HCT116 (cell line): ENCODE results near the gene ASPG. TPM values are rescaled to one million over a fixed set of nuclear protein-coding genes. Genes with fewer than 3 reads are reported as not detected.

Experiments used
- ATAC-seq: fragments of 200-7000 bp; cut with Tn5 transposase; 2 replicates; pipeline ENCODE4 v1.9.1; 2020; ENCODE audit warnings: mild to moderate bottlenecking, moderate library complexity
- BruUV-seq: library from RNA; stranded (reverse); fragments of 400-500 nt; replicated peaks from 2 replicates; lab custom pipeline; 2021; lab: Mats Ljungman, UMichigan
- CTCF ChIA-PET: fragments of 300-600 bp; sonication (Branson Sonifier 250); formaldehyde crosslinking; loops from one replicate; lab custom pipeline; 2021; ENCODE audit warnings: antibody characterized with exemption; lab: Charles Lee
- POLR2A ChIA-PET: fragments of 300-600, 350-600 bp; sonication (Branson Sonifier 250); formaldehyde crosslinking; loops from one replicate; lab custom pipeline; 2021; ENCODE audit warnings: antibody characterized with exemption; lab: Charles Lee
- RAD21 ChIA-PET, 2 experiments: fragments of 300-600 bp; sonication (Branson Sonifier 250); formaldehyde crosslinking; loops; one replicate each; lab custom pipeline; 2023; ENCODE audit warnings: low total read pairs in 2 of 2; ENCODE audit not compliant: uncharacterized antibody in 2 of 2, unreplicated experiment in 2 of 2, low non-redundant PET in 1 of 2; lab: Charles Lee
- DNase-seq: peaks from one replicate; pipeline ENCODE4 v3.0.0-alpha.2; 2010; ENCODE audit warnings: low read depth, low spot score
- H2AFZ ChIP-seq: fragments of 200-600 bp; shearing (Covaris generic), sonication (generic); 2 replicates; pipeline ENCODE4 v1.6.1; 2017; ENCODE audit warnings: low read depth, mixed run types, mixed read lengths, antibody characterized with exemption, low read length; ENCODE audit not compliant: poor library complexity, severe bottlenecking
- H3K27ac ChIP-seq: 2 replicates; pipeline ENCODE4 v1.5.1; 2012; ENCODE audit warnings: low read depth, low read length
- H3K27me3 ChIP-seq: fragments of 200-600 bp; sonication (generic); 2 replicates; pipeline ENCODE4 v1.6.1; 2016; ENCODE audit warnings: mixed run types, low read length, mixed read lengths; ENCODE audit not compliant: insufficient read depth
- H3K36me3 ChIP-seq, 2 experiments: fragments of 200-500 bp in 1 of 2; fragments of 200-600 bp in 1 of 2; sonication (Bioruptor generic) in 1 of 2; sonication (generic) in 1 of 2; 2 replicates each; pipeline versions ENCODE4 v1.5.1 to v1.6.1; 2014 to 2016; ENCODE audit warnings: low read length in 2 of 2, inconsistent platforms in 1 of 2, mixed read lengths in 1 of 2, mixed run types in 1 of 2; ENCODE audit not compliant: insufficient read depth in 2 of 2, control insufficient read depth in 1 of 2
- H3K4me1 ChIP-seq, 2 experiments: fragments of 200-600 bp in 1 of 2; sonication (generic) in 1 of 2; 2 replicates each; pipeline versions ENCODE4 v1.5.1 to v1.6.1; 2012 to 2017; ENCODE audit warnings: low read length in 2 of 2, inconsistent platforms in 1 of 2, mild to moderate bottlenecking in 1 of 2, mixed read lengths in 1 of 2, mixed run types in 1 of 2, moderate library complexity in 1 of 2; ENCODE audit not compliant: insufficient read depth in 2 of 2, control insufficient read depth in 1 of 2
- H3K4me2 ChIP-seq: fragments of 200-600 bp; sonication (generic); 2 replicates; pipeline ENCODE4 v1.6.1; 2017; ENCODE audit warnings: mixed run types, low read length, mixed read lengths
- H3K4me3 ChIP-seq, 2 experiments: fragments of 200-600 bp in 1 of 2; sonication (generic) in 1 of 2; replicated peaks in 1 of 2; 2 replicates each; pipeline ENCODE4 v1.5.1; 2011 to 2016; ENCODE audit warnings: low read length in 2 of 2, control low read depth in 1 of 2, low read depth in 1 of 2, mild to moderate bottlenecking in 1 of 2, mixed read lengths in 1 of 2, mixed run types in 1 of 2
- H3K79me2 ChIP-seq: fragments of 200-600 bp; sonication (generic); 2 replicates; pipeline ENCODE4 v1.6.1; 2017; ENCODE audit warnings: mild to moderate bottlenecking, mixed run types, low read length, moderate library complexity, mixed read lengths; ENCODE audit not compliant: insufficient read depth
- H3K9ac ChIP-seq: fragments of 200-600 bp; sonication (generic); 2 replicates; pipeline ENCODE4 v1.6.1; 2016; ENCODE audit warnings: low read length, mixed read lengths
- H3K9me2 ChIP-seq: fragments of 200-600 bp; sonication (generic), shearing (Covaris generic); 2 replicates; pipeline ENCODE4 v1.6.1; 2017; ENCODE audit warnings: mixed run types, mild to moderate bottlenecking, moderate library complexity; ENCODE audit not compliant: insufficient read depth
- H3K9me3 ChIP-seq, 2 experiments: fragments of 200-500 bp in 1 of 2; fragments of 200-600 bp in 1 of 2; sonication (Bioruptor generic) in 1 of 2; sonication (generic) in 1 of 2; 2 replicates each; pipeline ENCODE4 v1.6.1; 2014 to 2017; ENCODE audit warnings: low read length in 2 of 2, mixed read lengths in 2 of 2, inconsistent platforms in 1 of 2, low read depth in 1 of 2, mild to moderate bottlenecking in 1 of 2, mixed run types in 1 of 2, moderate library complexity in 1 of 2; ENCODE audit not compliant: control insufficient read depth in 1 of 2, insufficient read depth in 1 of 2
- H4K20me1 ChIP-seq: fragments of 200-600 bp; sonication (generic), shearing (Covaris generic); 2 replicates; pipeline ENCODE4 v1.6.1; 2017; ENCODE audit warnings: mixed run types, mild to moderate bottlenecking, moderate library complexity; ENCODE audit not compliant: insufficient read depth
- CBX3 ChIP-seq: IDR thresholded peaks from 2 replicates; pipeline ENCODE4 v1.6.1; 2012; ENCODE audit warnings: low read depth
- CEBPB ChIP-seq: IDR thresholded peaks from 2 replicates; pipeline ENCODE4 v1.6.1; 2012; ENCODE audit warnings: low read depth
- EGR1 ChIP-seq: IDR thresholded peaks from 2 replicates; pipeline ENCODE4 v1.6.1; 2012; ENCODE audit warnings: low read depth
- EZH2phosphoT487 ChIP-seq: fragments of 200-600 bp; IDR thresholded peaks from 2 replicates; pipeline ENCODE4 v1.6.1; 2018; ENCODE audit warnings: antibody characterized with exemption, borderline replicate concordance
- FOSL1 ChIP-seq: IDR thresholded peaks from 2 replicates; pipeline ENCODE4 v1.6.1; 2012; ENCODE audit warnings: low read depth
- JUND ChIP-seq: IDR thresholded peaks from 2 replicates; pipeline ENCODE4 v1.6.1; 2012
- POLR2A ChIP-seq: IDR thresholded peaks from 2 replicates; pipeline ENCODE4 v1.7.0; 2011; ENCODE audit warnings: borderline replicate concordance; ENCODE audit not compliant: insufficient read depth, insufficient read length; ENCODE audit errors: extremely low read depth
- POLR2AphosphoS5 ChIP-seq: IDR thresholded peaks from 2 replicates; pipeline ENCODE4 v1.6.1; 2011; ENCODE audit warnings: mild to moderate bottlenecking, low read depth, low read length, moderate library complexity
- SIN3A ChIP-seq: IDR thresholded peaks from 2 replicates; pipeline ENCODE4 v1.6.1; 2012; ENCODE audit warnings: low read depth
- SP1 ChIP-seq: IDR thresholded peaks from 2 replicates; pipeline ENCODE4 v1.6.1; 2012; ENCODE audit warnings: low read depth
- TCF7L2 ChIP-seq: IDR thresholded peaks from 2 replicates; pipeline ENCODE4 v1.7.0; 2011; ENCODE audit warnings: borderline replicate concordance, inconsistent platforms; ENCODE audit not compliant: insufficient read depth, insufficient read length; ENCODE audit errors: extremely low read depth
- YY1 ChIP-seq: IDR thresholded peaks from 2 replicates; pipeline ENCODE4 v1.6.1; 2011; ENCODE audit warnings: low read length, low read depth, moderate library complexity, mild to moderate bottlenecking; ENCODE audit not compliant: insufficient replicate concordance; ENCODE audit errors: extremely low read depth
- ZFX ChIP-seq: fragments of 450-650 bp; IDR thresholded peaks from 2 replicates; pipeline ENCODE4 v1.6.1; 2017
- ZNF274 ChIP-seq: fragments of 200-500 bp; sonication (Bioruptor generic); IDR thresholded peaks from 2 replicates; pipeline ENCODE4 v1.6.1; 2014; ENCODE audit warnings: mild to moderate bottlenecking, low read depth, low read length, inconsistent platforms
- intact Hi-C: fragments of 100-400 bp; cut with micrococcal nuclease; formaldehyde crosslinking; loops from 2 replicates; pipeline ENCODE4 v1.10.0; 2022
- total RNA-seq: library from RNA; stranded (reverse); gene quantifications from one replicate; pipeline ENCODE4 v1.2.1, GENCODE V29; 2021; ENCODE audit not compliant: unreplicated experiment
- TF ChIP-seq, protein P1 (sequence below): IDR thresholded peaks from 2 replicates; pipeline ENCODE4 v1.6.1; 2012
- TF ChIP-seq, protein P2 (sequence below): IDR thresholded peaks from 2 replicates; pipeline ENCODE4 v1.6.1; 2011; ENCODE audit warnings: mild to moderate bottlenecking, low read length, moderate library complexity; ENCODE audit not compliant: insufficient replicate concordance; ENCODE audit errors: extremely low read depth
- TF ChIP-seq, protein P3 (sequence below): IDR thresholded peaks from 2 replicates; pipeline ENCODE4 v1.6.1; 2012; ENCODE audit warnings: low read depth

The ASPG gene
- total RNA-seq, 1 experiment from 2014 or later: not detected

DNA sequence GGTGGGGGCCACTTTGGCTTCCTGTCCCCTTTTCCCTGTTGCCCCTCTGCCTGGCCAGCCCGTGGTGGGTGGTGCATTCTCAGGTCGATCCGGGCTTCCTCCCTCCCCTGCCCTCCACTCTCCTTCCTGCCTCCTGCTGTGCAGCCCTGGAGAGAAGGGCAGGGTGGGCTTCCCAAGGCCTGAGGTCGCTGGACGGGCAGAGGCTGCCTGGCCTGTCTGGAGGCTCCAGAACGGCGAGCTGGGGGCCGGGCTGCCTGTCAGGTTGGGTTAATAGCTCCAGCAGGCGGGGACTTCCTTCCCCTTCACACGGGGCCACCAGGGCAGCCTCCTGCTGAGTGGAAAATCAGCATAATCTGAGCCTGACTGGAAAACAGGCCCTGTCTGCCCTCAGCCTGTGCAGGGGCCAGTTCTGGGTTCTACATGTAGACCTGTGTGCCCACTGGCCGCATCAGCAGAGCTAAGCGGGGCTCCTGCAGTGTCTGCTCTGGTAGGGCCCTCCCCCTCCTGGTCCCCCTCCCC lies 64.2 kb downstream of the ASPG start:
- no TSS peak for BruUV-seq

More for the DNA sequence above, 64.2 kb downstream of the ASPG start:
- POLR2A ChIA-PET: no interaction called here
- no peaks in the 10 kb centered on the region for H4K20me1 ChIP-seq
- H3K27ac ChIP-seq: peak overlapping the region; percentile 51; the same call in 1 of the 2 replicates
- H3K9me2 ChIP-seq: no peaks in the 10 kb centered on the region
- peak; percentile 76 for ATAC-seq
- H3K4me3 ChIP-seq: no peak overlapping the region
- H3K27me3 ChIP-seq: no peaks in the 10 kb centered on the region
- H3K36me3 ChIP-seq: no peaks in the 10 kb centered on the region; a peak in 1 of 4 replicates
- peak overlapping the region; percentile 43 for H3K4me2 ChIP-seq
- peaks cover 11 to 18% of the 10 kb centered on the region in 2 experiments for H3K4me1 ChIP-seq
- H3K79me2 ChIP-seq: peaks cover 24% of the 10 kb centered on the region; the same call in 1 of the 2 replicates
- CTCF ChIA-PET: no interaction called here
- RAD21 ChIA-PET: no interaction called here
- TF ChIP-seq SP1 (no peak), EZH2phosphoT487 (no peak), YY1 (no peak), ZFX (no peak), EGR1 (no peak), CBX3 (no peak), SIN3A (no peak), POLR2A (no peak), JUND (no peak), TCF7L2 (no peak), CEBPB (no peak), POLR2AphosphoS5 (no peak), FOSL1 (no peak), ZNF274 (no peak)
- TF ChIP-seq, protein P1, sequence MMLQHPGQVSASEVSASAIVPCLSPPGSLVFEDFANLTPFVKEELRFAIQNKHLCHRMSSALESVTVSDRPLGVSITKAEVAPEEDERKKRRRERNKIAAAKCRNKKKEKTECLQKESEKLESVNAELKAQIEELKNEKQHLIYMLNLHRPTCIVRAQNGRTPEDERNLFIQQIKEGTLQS: no peak
- TF ChIP-seq, protein P2, sequence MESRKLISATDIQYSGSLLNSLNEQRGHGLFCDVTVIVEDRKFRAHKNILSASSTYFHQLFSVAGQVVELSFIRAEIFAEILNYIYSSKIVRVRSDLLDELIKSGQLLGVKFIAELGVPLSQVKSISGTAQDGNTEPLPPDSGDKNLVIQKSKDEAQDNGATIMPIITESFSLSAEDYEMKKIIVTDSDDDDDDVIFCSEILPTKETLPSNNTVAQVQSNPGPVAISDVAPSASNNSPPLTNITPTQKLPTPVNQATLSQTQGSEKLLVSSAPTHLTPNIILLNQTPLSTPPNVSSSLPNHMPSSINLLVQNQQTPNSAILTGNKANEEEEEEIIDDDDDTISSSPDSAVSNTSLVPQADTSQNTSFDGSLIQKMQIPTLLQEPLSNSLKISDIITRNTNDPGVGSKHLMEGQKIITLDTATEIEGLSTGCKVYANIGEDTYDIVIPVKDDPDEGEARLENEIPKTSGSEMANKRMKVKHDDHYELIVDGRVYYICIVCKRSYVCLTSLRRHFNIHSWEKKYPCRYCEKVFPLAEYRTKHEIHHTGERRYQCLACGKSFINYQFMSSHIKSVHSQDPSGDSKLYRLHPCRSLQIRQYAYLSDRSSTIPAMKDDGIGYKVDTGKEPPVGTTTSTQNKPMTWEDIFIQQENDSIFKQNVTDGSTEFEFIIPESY: no peak
- TF ChIP-seq, protein P3, sequence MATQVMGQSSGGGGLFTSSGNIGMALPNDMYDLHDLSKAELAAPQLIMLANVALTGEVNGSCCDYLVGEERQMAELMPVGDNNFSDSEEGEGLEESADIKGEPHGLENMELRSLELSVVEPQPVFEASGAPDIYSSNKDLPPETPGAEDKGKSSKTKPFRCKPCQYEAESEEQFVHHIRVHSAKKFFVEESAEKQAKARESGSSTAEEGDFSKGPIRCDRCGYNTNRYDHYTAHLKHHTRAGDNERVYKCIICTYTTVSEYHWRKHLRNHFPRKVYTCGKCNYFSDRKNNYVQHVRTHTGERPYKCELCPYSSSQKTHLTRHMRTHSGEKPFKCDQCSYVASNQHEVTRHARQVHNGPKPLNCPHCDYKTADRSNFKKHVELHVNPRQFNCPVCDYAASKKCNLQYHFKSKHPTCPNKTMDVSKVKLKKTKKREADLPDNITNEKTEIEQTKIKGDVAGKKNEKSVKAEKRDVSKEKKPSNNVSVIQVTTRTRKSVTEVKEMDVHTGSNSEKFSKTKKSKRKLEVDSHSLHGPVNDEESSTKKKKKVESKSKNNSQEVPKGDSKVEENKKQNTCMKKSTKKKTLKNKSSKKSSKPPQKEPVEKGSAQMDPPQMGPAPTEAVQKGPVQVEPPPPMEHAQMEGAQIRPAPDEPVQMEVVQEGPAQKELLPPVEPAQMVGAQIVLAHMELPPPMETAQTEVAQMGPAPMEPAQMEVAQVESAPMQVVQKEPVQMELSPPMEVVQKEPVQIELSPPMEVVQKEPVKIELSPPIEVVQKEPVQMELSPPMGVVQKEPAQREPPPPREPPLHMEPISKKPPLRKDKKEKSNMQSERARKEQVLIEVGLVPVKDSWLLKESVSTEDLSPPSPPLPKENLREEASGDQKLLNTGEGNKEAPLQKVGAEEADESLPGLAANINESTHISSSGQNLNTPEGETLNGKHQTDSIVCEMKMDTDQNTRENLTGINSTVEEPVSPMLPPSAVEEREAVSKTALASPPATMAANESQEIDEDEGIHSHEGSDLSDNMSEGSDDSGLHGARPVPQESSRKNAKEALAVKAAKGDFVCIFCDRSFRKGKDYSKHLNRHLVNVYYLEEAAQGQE: no peak
- TF ChIP-seq, all 23 proteins: peak for 0
- Histone ChIP-seq H2AFZ (no peak overlapping the region), H3K9me3 (no peaks in the 10 kb centered on the region), H3K9ac (no peak overlapping the region)
- intact Hi-C loops: no loop called here
- DNase-seq: no peak
